HG02759 (cell line): ENCODE measurements around the gene SYT8.

Experiments
- ATAC-seq: cut with Tn5 transposase; IDR thresholded peaks from one replicate; pipeline ENCODE4 v1.9.1; 2021; ENCODE audit warnings: mild to moderate bottlenecking, moderate library complexity; ENCODE audit not compliant: unreplicated experiment

SYT8 gene

DNA sequence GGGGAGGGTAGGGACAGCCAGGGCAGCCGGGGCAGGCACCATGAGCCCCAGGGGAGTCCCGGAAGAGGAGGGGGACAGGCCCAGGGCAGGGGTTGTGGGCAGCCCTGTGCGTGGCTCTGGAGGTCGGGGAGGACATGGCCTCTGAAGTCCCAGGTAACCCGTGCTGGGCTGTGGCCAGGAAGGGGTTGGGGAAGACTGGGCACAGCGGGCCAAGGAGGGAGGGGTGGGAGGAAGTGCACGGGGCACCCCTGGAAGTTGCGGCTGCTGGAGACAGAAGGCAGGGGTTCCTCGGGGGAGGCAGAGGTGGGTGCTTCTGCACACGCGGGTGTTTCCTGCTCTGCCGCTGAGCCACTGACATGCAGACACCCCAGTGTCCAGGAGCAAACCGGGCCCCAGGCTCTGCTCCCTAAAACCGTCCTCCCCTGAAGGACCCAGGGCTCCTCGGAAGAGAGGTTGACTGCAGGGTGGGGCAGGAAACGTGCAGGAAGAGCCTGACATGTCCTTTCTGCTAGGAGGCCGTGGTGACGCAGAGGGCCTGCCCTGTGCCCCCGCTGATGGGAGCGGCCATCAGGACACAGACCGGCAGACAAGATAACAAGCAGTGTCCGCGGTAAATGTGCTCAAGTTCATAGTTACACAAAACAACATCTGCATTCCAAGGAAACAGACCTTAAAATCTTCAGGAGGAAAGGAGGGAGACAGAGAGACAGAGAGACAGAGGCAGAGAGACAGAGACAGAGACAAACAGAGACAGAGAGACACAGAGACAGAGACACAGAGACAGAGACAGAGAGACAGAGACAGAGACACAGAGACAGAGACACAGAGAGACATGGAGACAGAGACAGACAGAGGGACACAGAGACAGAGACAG is 9.7 kb downstream of the SYT8 start:
- no peak for ATAC-seq

DNA sequence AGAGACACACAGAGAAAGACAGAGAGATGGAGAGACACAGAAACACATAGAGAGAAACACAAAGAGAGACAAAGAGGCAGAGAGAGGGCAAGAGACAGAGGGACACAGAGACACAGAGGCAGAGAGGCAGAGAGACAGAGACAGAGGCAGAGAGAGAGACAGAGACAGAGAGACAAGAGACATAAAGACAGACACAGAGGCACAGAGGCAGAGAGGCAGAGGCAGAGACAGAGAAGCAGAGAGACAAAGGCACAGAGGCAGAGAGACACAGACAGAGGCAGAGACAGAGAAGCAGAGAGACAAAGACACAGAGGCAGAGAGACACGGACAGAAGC is 10.3 kb downstream of the SYT8 start:
- ATAC-seq, result no peak

DNA sequence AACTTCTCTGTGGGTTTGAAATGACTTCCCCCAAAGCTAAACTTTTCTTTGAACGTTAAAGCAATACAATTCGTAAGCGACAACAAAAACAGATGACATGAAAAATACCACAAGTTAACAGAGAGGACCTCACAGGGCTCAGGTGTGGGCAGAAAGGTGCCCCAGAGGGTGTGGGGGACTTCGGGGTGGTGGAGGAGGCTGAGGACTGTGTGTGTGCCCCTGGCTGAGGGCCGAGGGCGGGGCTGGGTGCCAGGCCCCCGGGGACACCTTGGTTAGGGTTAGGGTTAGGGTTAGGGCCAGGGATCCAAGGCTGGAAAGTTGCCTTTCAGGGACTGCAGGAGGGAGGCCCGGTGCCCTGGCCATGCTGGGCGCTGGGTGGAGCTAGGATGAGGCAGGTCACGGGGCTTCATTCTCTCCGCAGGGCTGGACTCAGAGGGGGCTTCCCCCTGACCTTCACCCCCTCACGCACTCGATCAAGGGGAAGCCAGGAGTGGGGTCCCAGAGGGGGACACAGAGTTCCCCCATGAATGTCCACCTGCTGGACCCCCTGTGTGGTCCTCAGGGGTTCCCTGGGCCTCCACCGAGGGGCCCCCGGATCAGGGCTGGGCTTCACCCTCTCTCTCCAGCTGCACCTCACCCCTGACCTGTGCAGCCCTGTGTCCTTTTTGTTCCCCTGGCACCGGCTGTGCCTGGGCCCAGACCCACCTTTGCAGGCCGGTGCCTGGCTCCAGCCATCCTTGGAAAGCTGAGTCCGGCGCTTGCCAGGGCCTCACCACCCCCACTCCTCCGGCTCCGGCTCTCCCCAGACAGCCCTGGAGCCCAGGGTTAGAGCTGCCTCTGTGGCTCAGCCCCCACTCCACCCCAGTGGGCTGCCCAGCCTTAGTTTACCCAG is 11.0 kb downstream of the SYT8 start:
- ATAC-seq, result no peak

DNA sequence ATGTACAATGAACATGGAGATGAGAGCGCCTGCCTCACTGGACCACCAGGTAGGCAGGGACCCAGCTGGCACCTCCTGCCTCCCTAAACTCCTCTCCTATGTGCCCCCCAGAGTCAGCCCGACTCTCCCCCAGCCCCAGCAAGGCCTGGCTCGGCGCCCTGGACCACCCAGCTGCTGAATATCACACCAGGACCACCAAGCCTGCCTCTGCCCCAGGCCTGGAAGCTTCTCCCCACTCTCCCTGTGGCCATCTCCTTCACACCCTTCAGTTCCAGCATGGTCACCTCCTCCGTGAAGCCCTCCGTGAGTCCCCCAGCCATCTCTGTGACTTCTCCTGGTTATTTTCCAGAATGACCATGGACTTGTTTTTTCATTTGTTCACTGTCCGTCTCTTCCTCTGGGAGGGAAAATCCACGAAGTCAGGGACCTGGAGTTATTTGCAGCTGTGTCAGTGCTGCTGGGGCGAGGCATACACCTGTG is 11.7 kb downstream of the SYT8 start:
- no peak for ATAC-seq

DNA sequence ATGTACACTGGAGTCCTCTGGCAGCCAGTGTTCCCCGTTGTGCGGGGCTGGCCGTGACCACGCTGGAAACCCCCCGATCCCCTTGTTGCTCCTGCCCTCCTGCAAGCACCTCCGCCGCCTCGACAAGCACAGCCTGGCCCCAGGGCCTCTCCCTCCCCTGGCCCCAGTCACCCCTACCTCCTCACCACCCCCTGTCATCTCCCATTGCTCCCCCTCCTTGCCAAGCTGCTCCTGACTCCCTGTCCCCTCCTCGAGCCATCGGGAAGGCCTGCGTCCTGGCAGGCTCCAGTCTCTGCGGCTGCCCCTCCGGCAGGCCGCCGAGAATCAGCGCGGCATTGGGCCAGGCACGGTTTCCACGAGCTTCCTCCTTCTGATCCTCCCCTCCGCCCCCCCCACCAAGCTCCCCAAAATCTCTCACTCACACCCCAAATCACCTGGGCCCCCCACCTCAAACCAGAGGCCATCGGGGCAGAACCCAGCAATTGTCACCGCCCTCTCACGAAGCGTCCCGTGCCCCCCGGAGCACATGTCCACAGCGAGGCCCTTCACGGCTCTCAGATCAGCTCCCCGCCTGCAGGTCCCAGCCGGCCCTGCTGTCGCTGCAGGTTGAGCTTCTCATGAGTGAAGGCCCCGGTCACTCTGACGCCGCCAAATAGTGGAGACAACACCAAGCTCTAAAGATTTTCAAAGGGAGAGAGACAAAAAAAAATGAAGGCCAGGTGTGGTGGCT is 12.4 kb downstream of the SYT8 start:
- ATAC-seq, result no peak

DNA sequence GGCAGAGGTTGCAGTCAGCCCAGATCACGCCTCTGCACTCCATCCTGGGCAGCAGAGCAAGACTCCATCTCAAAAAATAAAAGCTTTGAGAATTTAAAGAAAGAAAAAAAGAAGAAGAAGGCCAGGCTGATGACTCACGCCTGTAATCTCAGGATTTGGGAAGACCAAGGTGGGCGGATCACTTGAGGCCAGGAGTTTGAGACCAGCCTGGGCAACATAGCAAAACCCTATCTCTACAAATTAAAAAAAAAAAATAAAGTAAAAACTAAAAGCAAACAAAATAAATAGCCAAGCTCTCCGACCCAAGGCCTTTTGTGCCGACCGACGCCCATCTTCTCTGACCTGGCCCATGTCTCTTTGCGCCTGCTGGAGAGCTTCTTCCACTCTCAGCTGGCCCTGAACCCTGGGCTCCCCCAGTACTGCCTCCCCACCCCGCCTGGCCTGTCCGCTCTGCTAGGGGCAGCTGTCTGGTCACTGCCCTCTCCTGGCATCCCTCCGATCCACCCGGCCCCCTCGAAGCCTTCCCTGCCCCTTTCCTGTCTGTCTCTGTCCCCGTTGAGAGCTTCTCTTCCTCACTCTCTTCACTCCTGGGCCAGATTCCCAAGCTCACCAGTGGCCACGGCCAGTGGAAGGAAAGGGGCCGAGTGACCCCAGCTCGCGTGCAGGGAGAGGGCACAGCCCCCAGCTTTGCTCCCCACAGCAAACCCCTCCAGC is 13.3 kb downstream of the SYT8 start:
- ATAC-seq, result no peak

DNA sequence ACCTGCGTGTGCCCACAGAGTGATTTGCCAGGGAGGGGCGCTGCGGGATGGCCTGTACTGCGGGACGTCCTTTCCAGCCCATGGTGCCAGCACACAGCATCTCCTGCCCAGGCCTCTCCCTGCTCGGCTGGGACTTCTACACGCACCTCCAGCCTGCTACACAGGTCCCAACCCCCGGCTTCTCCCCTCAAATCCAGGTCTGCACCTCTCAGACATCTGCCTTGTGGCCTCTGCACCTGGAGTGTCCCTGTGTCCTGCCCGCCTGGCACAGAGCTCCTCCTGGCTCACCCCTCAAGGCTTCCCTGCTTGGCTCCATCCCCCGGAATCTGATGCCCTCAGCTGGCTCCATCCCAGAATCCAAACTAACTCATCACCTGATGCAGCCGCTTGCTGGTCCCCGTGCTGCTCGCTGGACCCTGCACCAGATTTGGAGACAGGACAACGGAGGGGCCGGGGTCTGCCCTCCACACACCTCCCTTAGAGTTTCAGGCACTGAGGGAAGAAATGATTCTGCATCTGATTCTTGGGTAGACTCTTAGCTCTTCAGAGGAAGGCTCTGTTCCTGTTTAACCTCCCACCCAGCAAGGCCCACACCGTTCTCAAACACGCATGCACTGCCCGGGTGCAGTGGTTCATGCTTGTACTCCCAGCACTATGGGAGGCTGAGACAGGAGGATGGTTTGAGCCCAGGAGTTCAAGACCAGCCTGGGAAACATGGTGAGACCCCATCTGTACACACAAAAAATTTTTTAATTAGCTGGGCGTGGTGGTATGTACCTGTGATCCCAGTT is 14.0 kb downstream of the SYT8 start:
- no peak for ATAC-seq

DNA sequence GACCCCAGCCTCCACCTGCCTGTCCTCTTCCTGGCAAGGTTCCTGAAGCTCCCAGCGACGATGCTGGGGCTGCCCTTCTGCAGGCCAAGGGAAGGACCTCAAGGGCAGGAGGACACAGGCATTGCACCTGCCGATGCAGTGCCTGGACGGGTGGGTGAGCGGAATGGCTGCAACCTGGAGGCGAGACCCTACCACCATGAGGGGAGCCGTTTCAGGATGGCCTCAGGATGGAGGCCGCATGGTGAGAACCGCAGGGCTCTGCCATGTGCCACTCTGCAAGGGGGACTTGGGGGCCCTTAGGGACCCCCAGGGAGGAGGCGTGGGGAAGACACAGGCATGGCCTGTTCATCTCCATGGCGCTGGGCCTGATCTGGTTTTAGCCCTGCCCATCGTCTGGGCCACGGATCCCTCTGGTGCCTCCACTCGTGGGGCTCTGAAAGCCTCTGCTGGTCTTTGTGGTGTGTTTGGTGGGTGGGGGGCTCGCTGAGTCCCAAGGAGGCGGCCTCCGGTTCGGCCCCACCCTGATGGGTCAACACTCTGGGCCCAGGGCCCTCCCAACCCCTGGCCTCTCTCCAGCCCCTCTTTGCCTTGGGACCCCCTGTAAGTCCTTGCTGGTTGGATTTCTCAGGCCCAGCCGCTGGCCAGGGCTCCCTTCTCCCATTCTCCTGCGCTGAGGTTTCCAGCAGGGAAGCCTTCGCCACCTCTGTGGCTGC is 16.8 kb downstream of the SYT8 start:
- no peak for ATAC-seq

DNA sequence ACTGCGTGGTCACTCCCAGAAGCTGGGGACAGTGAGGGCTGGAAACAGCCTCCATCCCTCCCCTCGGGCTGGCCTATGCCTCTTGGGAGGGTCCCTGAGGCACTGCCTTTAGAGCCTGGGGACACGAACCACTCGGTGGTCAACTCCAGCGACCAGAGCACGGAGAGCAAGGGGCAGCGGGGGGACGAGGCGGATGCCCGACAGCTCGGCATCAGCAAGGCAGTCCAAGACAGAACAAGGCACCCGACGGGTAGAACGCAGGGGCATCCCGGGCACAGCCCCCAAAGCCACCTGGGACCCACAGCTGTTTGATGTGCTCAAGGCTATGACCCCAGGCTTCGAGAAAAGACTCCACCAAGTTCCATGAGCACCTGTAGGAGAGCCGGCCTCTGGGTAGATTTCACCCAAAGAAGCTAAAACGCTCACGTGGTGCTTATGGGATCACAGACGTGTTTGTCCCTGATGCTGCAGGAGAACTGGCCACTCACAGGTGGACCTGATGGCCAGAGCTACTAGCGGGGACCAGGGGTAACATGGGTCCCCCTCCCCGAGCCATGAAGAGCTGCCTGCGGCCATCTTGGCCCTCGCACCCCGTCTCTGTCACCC is 17.6 kb downstream of the SYT8 start:
- no peak for ATAC-seq

DNA sequence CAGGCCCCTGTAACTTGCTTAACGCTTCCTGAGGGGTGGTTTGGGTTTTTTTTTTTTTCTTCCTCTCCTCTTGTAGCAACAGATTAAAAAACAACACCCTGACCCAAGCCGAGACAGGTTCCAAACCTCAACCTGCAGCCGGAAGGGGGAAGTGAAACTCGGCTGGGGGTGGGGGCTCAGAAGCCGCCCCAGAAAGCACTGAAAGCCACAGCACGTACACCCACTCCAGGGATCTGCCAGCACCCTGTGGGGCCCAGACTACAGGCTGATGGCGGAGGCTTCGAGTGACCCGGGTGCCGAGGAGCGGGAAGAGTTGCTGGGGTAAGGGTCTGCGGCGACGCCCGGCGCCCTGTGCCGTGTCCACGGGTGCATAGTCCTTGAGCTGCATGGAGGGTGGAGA is 18.1 kb downstream of the SYT8 start, which contains the start of gene LSP1:
Gene LSP1, plus strand, starts transcription at position 208 of the 400 bp plus-strand sequence. Its CDS starts 61 bp downstream, at position 269.
- peak; percentile 49 for ATAC-seq

DNA sequence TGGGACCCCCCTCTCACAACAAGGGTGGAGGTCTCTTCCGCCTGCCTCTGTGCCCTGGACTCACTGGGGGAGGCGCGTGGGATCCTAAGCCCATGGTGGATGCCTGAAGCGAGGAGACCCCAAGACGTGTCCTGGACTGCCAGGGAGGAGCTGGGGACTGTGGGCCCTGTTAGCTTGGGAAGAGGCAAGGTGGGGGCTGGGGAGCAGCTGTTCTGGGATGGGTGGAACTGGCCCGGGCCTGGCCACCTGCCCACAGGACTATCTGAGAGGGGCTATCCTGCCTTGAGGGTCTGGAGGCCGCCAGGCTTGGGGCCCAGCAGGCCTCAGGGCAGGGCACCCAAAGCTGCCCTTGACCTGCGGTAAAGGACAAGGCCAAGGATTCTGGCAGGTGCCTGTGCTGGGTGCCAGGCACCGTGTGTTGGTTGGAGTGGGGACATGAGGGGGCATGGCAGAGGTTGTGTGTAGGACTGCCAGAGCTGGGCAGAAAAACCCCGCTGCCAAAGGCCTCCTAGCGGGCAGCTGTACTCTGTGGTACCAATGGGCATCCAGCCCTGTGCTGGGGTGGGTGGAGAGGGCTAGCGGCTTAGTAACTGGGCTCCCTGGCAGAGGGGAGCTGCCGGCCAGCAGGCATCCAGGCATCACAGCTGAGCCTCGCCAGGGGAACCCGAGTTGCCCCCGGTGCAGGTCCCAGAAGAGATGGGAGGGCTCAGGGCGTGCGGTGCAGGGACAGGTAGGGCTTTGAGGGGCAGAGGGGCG is 18.8 kb downstream of the SYT8 start:
- no peak for ATAC-seq

DNA sequence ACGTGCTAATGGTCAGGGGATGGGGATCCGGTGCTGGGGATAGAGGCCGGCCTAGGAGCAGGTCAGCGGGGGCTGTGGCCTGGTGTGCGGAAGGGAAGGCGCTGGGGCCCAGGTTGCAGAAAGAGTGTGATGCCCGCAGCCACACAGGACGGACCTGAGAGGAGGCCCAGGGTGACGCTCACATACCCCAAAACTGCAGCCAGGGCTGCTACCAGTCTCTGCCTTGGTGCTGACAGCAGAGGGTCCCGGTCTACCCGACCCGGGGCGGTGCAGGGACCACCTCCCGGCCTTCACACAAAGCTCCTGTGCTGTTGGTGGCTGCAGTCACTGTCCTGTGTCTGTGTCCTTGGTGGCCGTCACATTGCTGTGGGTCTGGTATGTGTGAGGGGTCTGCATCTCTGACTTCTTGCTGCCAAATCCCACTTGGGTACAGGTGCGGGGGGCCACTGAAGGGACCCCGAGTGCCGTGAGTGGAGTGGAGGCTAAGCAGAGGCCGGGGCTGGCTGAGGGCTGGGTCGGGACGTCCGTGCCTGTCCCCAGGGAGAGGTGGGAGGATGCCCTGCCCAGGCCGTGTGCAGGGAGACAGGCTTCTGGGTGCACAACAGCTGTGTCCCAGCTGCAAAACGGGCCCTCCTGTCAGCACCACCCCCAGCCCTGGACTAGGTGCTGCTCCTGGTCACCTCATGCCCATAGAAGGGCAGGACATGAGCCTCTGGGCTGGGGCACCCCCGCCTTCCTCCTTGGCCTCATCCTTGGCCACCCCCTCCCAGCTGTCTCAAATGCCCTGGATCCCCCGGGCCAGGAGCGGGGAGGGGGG is 19.6 kb downstream of the SYT8 start:
- peak; percentile 27 for ATAC-seq

DNA sequence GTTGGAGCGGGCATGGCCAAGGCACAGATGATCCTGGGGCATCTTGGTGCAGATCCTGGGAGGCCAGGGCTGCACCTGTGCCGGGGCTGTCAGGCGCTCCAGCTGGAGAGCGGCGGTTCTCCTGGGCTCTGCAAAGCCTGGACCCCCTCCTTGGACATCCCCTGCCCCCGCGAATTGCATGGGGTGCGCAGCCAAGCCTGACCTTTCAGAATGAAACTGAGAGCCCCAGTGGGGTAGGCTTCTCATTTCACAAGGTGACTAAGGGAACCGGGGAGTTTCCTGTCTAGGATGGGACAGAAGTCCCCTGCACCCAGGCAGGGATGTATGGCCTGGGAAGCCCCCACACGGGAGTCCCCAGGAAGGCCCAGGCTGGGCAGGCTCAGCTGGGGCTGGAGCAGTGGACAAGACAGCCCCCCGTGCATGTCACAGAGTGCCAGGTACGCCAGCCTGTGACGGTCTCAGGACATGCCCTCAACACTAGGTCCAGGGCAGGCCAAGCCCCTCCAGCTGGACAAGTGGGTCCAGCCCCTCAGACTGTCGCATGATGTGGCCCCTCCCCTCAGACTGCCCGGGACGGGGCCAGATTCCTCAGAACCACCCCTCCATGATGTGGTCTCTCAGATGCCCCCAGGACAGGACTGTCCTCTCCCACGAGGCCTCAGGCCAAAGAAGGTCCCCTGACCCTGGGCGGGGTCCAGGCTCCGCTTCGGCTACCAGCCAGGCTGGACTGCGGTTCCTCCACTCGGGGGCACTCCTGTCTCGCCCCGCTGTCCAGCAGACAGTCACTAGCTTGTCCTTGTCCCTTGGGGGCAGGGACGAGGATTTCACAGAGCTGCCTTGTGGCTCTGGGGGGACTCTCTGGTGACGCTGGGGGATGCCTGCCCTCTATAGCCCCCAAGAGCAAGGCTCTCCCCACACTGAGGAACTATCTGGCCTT is 20.4 kb downstream of the SYT8 start:
- peak; percentile 35 for ATAC-seq

DNA sequence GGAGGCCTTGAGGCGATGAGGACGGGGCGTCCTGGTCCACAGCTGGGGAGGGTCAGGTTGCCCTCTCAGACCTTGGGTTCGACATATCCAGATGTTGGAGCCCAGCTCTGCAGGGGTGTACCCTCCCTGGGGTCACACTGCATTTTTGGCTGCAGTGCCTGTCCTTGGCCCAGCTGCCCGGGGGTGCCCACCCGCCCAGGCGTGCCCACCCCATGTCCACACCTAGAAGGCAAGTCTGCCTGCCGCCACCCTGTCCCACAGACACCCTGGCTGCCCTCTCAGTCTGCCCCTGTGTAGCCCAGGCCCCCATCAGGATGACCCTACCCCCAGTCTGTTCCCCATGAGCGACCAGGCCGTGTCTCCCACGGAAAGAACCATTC is 21.1 kb downstream of the SYT8 start:
- no peak for ATAC-seq

DNA sequence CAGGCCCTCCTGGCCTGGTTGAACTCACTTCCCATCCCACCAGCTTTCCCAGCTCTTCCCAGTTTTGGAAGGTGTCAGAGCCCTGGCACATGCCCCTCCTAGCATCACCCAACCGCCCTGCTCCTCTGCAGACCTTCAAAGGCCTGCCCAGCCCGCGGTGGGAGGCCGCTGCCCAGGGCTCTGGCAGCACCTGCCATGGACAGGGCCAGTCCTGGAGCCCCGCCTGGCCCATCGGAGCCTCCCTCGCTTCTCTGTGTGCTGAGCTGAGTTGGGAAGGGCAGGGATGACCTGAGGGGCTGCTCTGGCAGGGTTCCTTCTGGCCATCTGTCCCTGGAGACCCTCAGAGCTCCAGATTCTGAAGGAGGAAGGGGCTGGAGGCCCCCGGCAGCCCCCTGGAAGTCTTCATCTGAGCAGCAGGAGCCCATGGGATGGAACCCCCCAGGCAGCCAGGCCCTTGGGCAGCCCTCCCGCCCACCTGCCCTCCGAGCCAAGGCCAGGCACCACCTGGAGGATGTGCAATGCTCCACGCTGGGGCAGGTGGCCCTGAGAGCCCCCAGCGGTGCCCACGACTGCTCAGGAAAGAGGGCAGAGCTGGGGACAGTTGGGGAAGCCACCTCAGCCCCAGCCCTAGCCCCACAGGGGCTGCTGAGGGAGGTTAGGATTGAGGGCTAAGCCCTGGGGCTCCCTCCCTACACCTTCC is 21.7 kb downstream of the SYT8 start:
- no peak for ATAC-seq
